ENCODE measurements around the gene MTMR2. TPM values are rescaled to one million over a fixed set of nuclear protein-coding genes. Genes with fewer than 3 reads are reported as not detected.

MTMR2 gene
- total and polyA plus RNA-seq, 2 of the 13 experiments (the other 11 are each of a cell fraction or from before 2014, with no cell fraction given): 12.7 to 22.3 TPM

DNA sequence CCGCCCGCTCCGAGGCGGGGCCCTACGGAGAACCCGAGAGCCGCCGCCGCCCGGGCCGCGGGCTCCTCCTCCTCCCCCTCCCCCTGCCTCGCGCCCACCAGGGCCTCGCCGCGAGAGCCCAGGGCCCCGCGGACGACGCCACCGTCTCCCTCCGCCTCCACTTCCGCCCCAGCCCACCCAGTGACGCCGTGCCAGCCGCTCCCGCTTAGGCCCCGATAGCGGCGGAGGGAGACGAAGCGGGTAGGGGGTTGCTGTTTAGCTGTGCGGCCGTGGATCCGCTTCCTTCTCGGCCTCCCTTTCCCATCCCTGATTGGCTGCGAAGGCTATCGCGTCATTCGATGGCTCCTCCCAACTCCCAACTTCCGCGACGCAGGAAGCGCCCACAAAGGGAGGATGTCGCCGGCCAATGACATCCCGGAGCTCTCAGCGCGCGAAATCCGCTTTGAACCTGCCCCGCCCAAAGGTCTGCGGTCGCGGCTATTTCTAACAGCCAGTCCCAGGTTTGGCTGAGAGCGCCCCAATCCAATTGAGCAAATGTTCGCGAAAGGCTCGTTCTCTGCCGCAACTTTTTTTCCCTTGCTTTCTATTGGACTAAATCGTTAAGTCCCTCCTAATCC is 134.3 kb downstream of the MTMR2 start, which contains the start of gene FAM76B (continued):
- TF ChIP-seq SP1 (IDR thresholded peaks at IDR 0.05) (no peak), SP1 (CRISPR knock-in tag; IDR thresholded peaks at IDR 0.05) (peak; percentile 94), ZNF180 (CRISPR knock-in tag; IDR thresholded peaks at IDR 0.05; ENCODE audit: borderline replicate concordance, low read depth) (no peak), ATM (IDR thresholded peaks at IDR 0.05; ENCODE audit: borderline replicate concordance) (no peak), STAT5B (CRISPR knock-in tag; IDR thresholded peaks at IDR 0.05) (0 out of 2 replicates have a peak, but pooled peaks have one; percentile 91), KMT2B (CRISPR knock-in tag; IDR thresholded peaks at IDR 0.05) (peak; percentile 76; the same call in 1 of the 2 replicates), WIZ (CRISPR knock-in tag; IDR thresholded peaks at IDR 0.05) (no peak), ZNF558 (CRISPR knock-in tag; IDR thresholded peaks at IDR 0.05; ENCODE audit: borderline replicate concordance) (no peak), ZNF234 (CRISPR knock-in tag; conservative IDR thresholded peaks at IDR 0.05) (no peak), SALL1 (CRISPR knock-in tag; IDR thresholded peaks at IDR 0.05) (peak; percentile 93), ZC3H4 (CRISPR knock-in tag; IDR thresholded peaks at IDR 0.05; ENCODE audit: borderline replicate concordance) (no peak)
- TF ChIP-seq, protein P1, sequence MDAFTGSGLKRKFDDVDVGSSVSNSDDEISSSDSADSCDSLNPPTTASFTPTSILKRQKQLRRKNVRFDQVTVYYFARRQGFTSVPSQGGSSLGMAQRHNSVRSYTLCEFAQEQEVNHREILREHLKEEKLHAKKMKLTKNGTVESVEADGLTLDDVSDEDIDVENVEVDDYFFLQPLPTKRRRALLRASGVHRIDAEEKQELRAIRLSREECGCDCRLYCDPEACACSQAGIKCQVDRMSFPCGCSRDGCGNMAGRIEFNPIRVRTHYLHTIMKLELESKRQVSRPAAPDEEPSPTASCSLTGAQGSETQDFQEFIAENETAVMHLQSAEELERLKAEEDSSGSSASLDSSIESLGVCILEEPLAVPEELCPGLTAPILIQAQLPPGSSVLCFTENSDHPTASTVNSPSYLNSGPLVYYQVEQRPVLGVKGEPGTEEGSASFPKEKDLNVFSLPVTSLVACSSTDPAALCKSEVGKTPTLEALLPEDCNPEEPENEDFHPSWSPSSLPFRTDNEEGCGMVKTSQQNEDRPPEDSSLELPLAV (CRISPR knock-in tag; conservative IDR thresholded peaks at IDR 0.05; ENCODE audit: low read depth): no peak
- TF ChIP-seq, protein P2, sequence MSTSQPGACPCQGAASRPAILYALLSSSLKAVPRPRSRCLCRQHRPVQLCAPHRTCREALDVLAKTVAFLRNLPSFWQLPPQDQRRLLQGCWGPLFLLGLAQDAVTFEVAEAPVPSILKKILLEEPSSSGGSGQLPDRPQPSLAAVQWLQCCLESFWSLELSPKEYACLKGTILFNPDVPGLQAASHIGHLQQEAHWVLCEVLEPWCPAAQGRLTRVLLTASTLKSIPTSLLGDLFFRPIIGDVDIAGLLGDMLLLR (CRISPR knock-in tag; IDR thresholded peaks at IDR 0.05): peak; percentile 73
- TF ChIP-seq, protein P3, sequence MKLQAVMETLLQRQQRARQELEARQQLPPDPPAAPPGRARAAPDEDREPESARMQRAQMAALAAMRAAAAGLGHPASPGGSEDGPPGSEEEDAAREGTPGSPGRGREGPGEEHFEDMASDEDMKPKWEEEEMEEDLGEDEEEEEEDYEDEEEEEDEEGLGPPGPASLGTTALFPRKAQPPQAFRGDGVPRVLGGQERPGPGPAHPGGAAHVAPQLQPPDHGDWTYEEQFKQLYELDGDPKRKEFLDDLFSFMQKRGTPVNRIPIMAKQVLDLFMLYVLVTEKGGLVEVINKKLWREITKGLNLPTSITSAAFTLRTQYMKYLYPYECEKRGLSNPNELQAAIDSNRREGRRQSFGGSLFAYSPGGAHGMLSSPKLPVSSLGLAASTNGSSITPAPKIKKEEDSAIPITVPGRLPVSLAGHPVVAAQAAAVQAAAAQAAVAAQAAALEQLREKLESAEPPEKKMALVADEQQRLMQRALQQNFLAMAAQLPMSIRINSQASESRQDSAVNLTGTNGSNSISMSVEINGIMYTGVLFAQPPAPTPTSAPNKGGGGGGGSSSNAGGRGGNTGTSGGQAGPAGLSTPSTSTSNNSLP (IDR thresholded peaks at IDR 0.05; ENCODE audit: low read depth, low read length): 0 out of 2 replicates have a peak, but pooled peaks have one; percentile 23
- TF ChIP-seq, protein P4, sequence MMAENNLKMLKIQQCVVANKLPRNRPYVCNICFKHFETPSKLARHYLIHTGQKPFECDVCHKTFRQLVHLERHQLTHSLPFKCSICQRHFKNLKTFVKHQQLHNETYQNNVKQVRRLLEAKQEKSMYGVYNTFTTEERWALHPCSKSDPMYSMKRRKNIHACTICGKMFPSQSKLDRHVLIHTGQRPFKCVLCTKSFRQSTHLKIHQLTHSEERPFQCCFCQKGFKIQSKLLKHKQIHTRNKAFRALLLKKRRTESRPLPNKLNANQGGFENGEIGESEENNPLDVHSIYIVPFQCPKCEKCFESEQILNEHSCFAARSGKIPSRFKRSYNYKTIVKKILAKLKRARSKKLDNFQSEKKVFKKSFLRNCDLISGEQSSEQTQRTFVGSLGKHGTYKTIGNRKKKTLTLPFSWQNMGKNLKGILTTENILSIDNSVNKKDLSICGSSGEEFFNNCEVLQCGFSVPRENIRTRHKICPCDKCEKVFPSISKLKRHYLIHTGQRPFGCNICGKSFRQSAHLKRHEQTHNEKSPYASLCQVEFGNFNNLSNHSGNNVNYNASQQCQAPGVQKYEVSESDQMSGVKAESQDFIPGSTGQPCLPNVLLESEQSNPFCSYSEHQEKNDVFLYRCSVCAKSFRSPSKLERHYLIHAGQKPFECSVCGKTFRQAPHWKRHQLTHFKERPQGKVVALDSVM (CRISPR knock-in tag; IDR thresholded peaks at IDR 0.05): peak; percentile 78; the same call in 1 of the 2 replicates
- TF ChIP-seq, protein P5, sequence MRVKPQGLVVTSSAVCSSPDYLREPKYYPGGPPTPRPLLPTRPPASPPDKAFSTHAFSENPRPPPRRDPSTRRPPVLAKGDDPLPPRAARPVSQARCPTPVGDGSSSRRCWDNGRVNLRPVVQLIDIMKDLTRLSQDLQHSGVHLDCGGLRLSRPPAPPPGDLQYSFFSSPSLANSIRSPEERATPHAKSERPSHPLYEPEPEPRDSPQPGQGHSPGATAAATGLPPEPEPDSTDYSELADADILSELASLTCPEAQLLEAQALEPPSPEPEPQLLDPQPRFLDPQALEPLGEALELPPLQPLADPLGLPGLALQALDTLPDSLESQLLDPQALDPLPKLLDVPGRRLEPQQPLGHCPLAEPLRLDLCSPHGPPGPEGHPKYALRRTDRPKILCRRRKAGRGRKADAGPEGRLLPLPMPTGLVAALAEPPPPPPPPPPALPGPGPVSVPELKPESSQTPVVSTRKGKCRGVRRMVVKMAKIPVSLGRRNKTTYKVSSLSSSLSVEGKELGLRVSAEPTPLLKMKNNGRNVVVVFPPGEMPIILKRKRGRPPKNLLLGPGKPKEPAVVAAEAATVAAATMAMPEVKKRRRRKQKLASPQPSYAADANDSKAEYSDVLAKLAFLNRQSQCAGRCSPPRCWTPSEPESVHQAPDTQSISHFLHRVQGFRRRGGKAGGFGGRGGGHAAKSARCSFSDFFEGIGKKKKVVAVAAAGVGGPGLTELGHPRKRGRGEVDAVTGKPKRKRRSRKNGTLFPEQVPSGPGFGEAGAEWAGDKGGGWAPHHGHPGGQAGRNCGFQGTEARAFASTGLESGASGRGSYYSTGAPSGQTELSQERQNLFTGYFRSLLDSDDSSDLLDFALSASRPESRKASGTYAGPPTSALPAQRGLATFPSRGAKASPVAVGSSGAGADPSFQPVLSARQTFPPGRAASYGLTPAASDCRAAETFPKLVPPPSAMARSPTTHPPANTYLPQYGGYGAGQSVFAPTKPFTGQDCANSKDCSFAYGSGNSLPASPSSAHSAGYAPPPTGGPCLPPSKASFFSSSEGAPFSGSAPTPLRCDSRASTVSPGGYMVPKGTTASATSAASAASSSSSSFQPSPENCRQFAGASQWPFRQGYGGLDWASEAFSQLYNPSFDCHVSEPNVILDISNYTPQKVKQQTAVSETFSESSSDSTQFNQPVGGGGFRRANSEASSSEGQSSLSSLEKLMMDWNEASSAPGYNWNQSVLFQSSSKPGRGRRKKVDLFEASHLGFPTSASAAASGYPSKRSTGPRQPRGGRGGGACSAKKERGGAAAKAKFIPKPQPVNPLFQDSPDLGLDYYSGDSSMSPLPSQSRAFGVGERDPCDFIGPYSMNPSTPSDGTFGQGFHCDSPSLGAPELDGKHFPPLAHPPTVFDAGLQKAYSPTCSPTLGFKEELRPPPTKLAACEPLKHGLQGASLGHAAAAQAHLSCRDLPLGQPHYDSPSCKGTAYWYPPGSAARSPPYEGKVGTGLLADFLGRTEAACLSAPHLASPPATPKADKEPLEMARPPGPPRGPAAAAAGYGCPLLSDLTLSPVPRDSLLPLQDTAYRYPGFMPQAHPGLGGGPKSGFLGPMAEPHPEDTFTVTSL (CRISPR knock-in tag; IDR thresholded peaks at IDR 0.05; ENCODE audit: borderline replicate concordance): 0 out of 2 replicates have a peak, but pooled peaks have one; percentile 24
- TF ChIP-seq, protein P6, sequence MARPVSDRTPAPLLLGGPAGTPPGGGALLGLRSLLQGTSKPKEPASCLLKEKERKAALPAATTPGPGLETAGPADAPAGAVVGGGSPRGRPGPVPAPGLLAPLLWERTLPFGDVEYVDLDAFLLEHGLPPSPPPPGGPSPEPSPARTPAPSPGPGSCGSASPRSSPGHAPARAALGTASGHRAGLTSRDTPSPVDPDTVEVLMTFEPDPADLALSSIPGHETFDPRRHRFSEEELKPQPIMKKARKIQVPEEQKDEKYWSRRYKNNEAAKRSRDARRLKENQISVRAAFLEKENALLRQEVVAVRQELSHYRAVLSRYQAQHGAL (CRISPR knock-in tag; IDR thresholded peaks at IDR 0.05; ENCODE audit: not compliant biosample characterization): no peak

All from HepG2 (cell line).